Skeletal muscle tissue (tissue), 4 donors: ENCODE data around the gene SCUBE1. TPM values are rescaled to one million over a fixed set of nuclear protein-coding genes. Genes with fewer than 3 reads are reported as not detected.

Experiments
- H3K27ac ChIP-seq: one replicate; pipeline ENCODE4 v1.7.0; 2013; ENCODE audit warnings: mild to moderate bottlenecking, low read depth, low read length, inconsistent platforms
- H3K27me3 ChIP-seq, 3 donors: one replicate each; pipeline ENCODE4 v1.7.0; 2013; ENCODE audit warnings: low read length in 3 of 3; ENCODE audit not compliant: control insufficient read depth in 3 of 3, insufficient read depth in 3 of 3
- H3K36me3 ChIP-seq, 3 donors: one replicate each; pipeline ENCODE4 v1.7.0; 2013; ENCODE audit warnings: low read length in 3 of 3; ENCODE audit not compliant: control insufficient read depth in 3 of 3, insufficient read depth in 3 of 3
- H3K4me1 ChIP-seq, 3 donors: one replicate each; pipeline ENCODE4 v1.7.0; 2013; ENCODE audit warnings: low read length in 3 of 3, mild to moderate bottlenecking in 3 of 3; ENCODE audit not compliant: control insufficient read depth in 3 of 3, insufficient read depth in 3 of 3
- H3K4me3 ChIP-seq, 3 donors: one replicate each; pipeline ENCODE4 v1.7.0; 2013; ENCODE audit warnings: low read length in 3 of 3
- H3K9ac ChIP-seq, 3 donors: one replicate each; pipeline ENCODE4 v1.7.0; 2013; ENCODE audit warnings: low read length in 3 of 3, mild to moderate bottlenecking in 3 of 3, moderate library complexity in 2 of 3, low read depth in 1 of 3
- H3K9me3 ChIP-seq, 3 donors: one replicate each; pipeline ENCODE4 v1.7.0; 2013; ENCODE audit warnings: low read length in 3 of 3; ENCODE audit not compliant: control insufficient read depth in 3 of 3
- total RNA-seq: library from RNA; depleted of rRNA; stranded (reverse); fragments of >200 nt; gene quantifications from one replicate; pipeline ENCODE4 v1.2.3, GENCODE V29; 2014
- donor health status: Osteomylitis.

Gene SCUBE1
- total RNA-seq, 1 donor from 2014 or later: under 0.01 TPM

GRCh38 chr22:43217285-43218030, 125.7 kb downstream of the SCUBE1 start:
- Histone ChIP-seq H3K9ac (no peak overlapping the region), H3K27ac (no peak overlapping the region), H3K4me3 (no peak overlapping the region), H3K9me3 (no peaks in the 10 kb centered on the region), H3K27me3 (peaks cover 0 to 33% (median 29%) of the 10 kb centered on the region in 3 donors), H3K36me3 (no peaks in the 10 kb centered on the region), H3K4me1 (peaks cover 4 to 5% (median 5%) of the 10 kb centered on the region in 3 donors)

- no peak overlapping the region for H3K27ac ChIP-seq
- no peak overlapping the region for H3K4me3 ChIP-seq
- H3K9ac ChIP-seq: no peak overlapping the region
- peaks cover 0 to 31% (median 24%) of the 10 kb centered on the region in 3 donors for H3K27me3 ChIP-seq
- H3K9me3 ChIP-seq: no peaks in the 10 kb centered on the region
- H3K4me1 ChIP-seq: no peaks in the 10 kb centered on the region
- H3K36me3 ChIP-seq: no peaks in the 10 kb centered on the region
These were observed 126.4 kb downstream of the SCUBE1 start for GRCh38 chr22:43216738-43217137.

- Histone ChIP-seq H3K27ac (no peak overlapping the region), H3K4me1 (no peaks in the 10 kb centered on the region), H3K27me3 (peaks cover 0 to 31% (median 23%) of the 10 kb centered on the region in 3 donors), H3K9ac (no peak overlapping the region), H3K36me3 (no peaks in the 10 kb centered on the region), H3K9me3 (no peaks in the 10 kb centered on the region), H3K4me3 (no peak overlapping the region)
These were observed 129.2 kb downstream of the SCUBE1 start for GRCh38 chr22:43213962-43214361.

GRCh38 chr22:43213051-43213450, 130.1 kb downstream of the SCUBE1 start:
- Histone ChIP-seq H3K4me1 (no peaks in the 10 kb centered on the region), H3K27ac (no peak overlapping the region), H3K4me3 (no peak overlapping the region), H3K9ac (no peak overlapping the region), H3K36me3 (no peaks in the 10 kb centered on the region), H3K9me3 (no peaks in the 10 kb centered on the region), H3K27me3 (peaks cover under 1 to 27% (median 26%) of the 10 kb centered on the region in 3 donors)

GRCh38 chr22:43212434-43212952, 130.7 kb downstream of the SCUBE1 start:
- H3K9me3 ChIP-seq: no peaks in the 10 kb centered on the region
- no peaks in the 10 kb centered on the region for H3K4me1 ChIP-seq
- H3K4me3 ChIP-seq: no peak overlapping the region
- no peaks in the 10 kb centered on the region for H3K36me3 ChIP-seq
- no peak overlapping the region for H3K27ac ChIP-seq
- H3K27me3 ChIP-seq: peaks cover 3 to 30% (median 21%) of the 10 kb centered on the region in 3 donors
- no peak overlapping the region for H3K9ac ChIP-seq

GRCh38 chr22:43211941-43212433, 131.2 kb downstream of the SCUBE1 start:
- H3K36me3 ChIP-seq: no peaks in the 10 kb centered on the region
- H3K9me3 ChIP-seq: no peaks in the 10 kb centered on the region
- no peaks in the 10 kb centered on the region for H3K4me1 ChIP-seq
- peaks cover 3 to 28% (median 24%) of the 10 kb centered on the region in 3 donors for H3K27me3 ChIP-seq
- no peak overlapping the region for H3K4me3 ChIP-seq
- H3K27ac ChIP-seq: no peak overlapping the region
- H3K9ac ChIP-seq: no peak overlapping the region

- Histone ChIP-seq H3K27me3 (peaks cover 7 to 34% (median 34%) of the 10 kb centered on the region in 3 donors), H3K27ac (no peak overlapping the region), H3K36me3 (no peaks in the 10 kb centered on the region), H3K9ac (no peak overlapping the region), H3K4me3 (no peak overlapping the region), H3K9me3 (no peaks in the 10 kb centered on the region), H3K4me1 (no peaks in the 10 kb centered on the region)
These were observed 132.3 kb downstream of the SCUBE1 start for GRCh38 chr22:43210631-43211515.

- no peaks in the 10 kb centered on the region for H3K36me3 ChIP-seq
- H3K9me3 ChIP-seq: no peaks in the 10 kb centered on the region
- H3K4me1 ChIP-seq: no peaks in the 10 kb centered on the region
These were observed 133.2 kb downstream of the SCUBE1 start for GRCh38 chr22:43209971-43210370.

GRCh38 chr22:43209523-43209890, 133.7 kb downstream of the SCUBE1 start:
- no peaks in the 10 kb centered on the region for H3K4me1 ChIP-seq
- H3K36me3 ChIP-seq: no peaks in the 10 kb centered on the region
- H3K9ac ChIP-seq: no peak overlapping the region
- H3K27me3 ChIP-seq: peaks cover 7 to 32% (median 23%) of the 10 kb centered on the region in 3 donors
- no peak overlapping the region for H3K27ac ChIP-seq
- H3K9me3 ChIP-seq: no peaks in the 10 kb centered on the region
- no peak overlapping the region for H3K4me3 ChIP-seq

More at GRCh38 chr22:43209971-43210370, 133.2 kb downstream of the SCUBE1 start:
- H3K9ac ChIP-seq: no peak overlapping the region
- peaks cover 7 to 37% (median 26%) of the 10 kb centered on the region in 3 donors for H3K27me3 ChIP-seq
- no peak overlapping the region for H3K27ac ChIP-seq
- H3K4me3 ChIP-seq: no peak overlapping the region
